Smooth muscle cell (in vitro differentiated cells): Measurements from ENCODE around the gene RAPGEF4. TPM values are rescaled to one million over a fixed set of nuclear protein-coding genes. Genes with fewer than 3 reads are reported as not detected.
"Not testable (repeated sequence)": the region's sequence is repeated elsewhere in the genome, so short reads cannot be mapped to it uniquely, and the experiment has no call there.

ENCODE experiments used
- DNase-seq: peaks from one replicate; lab custom pipeline; 2025; ENCODE audit not compliant: unreplicated experiment; lab: John Stamatoyannopoulos, UW
- H2AFZ ChIP-seq: fragments of 200-600 bp; sonication (generic); 2 replicates; pipeline ENCODE4 v1.6.0; 2016; ENCODE audit warnings: antibody characterized with exemption, low read depth, mild to moderate bottlenecking
- H3F3A ChIP-seq: fragments of 200-600 bp; sonication (generic); 2 replicates; pipeline ENCODE4 v1.6.0; 2017; ENCODE audit warnings: antibody characterized with exemption, low read depth
- H3K27ac ChIP-seq: fragments of 200-600 bp; sonication (generic); 2 replicates; pipeline ENCODE4 v1.5.1; 2016; ENCODE audit warnings: low read depth, mild to moderate bottlenecking
- H3K27me3 ChIP-seq: fragments of 200-600 bp; sonication (generic); 2 replicates; pipeline ENCODE4 v1.6.1; 2016; ENCODE audit warnings: low read depth, mild to moderate bottlenecking
- H3K36me3 ChIP-seq: fragments of 200-600 bp; sonication (generic); 2 replicates; pipeline ENCODE4 v1.5.1; 2016; ENCODE audit warnings: low read depth
- H3K4me1 ChIP-seq: fragments of 200-600 bp; sonication (generic); 2 replicates; pipeline ENCODE4 v1.5.1; 2016; ENCODE audit warnings: low read depth
- H3K4me2 ChIP-seq: fragments of 200-600 bp; sonication (generic); 2 replicates; pipeline ENCODE4 v1.6.0; 2016; ENCODE audit warnings: mild to moderate bottlenecking
- H3K4me3 ChIP-seq: fragments of 200-600 bp; sonication (generic); 2 replicates; pipeline ENCODE4 v1.5.1; 2016; ENCODE audit warnings: mild to moderate bottlenecking
- H3K79me2 ChIP-seq: fragments of 200-600 bp; sonication (generic); 2 replicates; pipeline ENCODE4 v1.6.0; 2016; ENCODE audit warnings: low read depth, mild to moderate bottlenecking
- H3K9ac ChIP-seq: fragments of 200-600 bp; sonication (generic); 2 replicates; pipeline ENCODE4 v1.6.0; 2016; ENCODE audit warnings: low read depth
- H3K9me3 ChIP-seq: fragments of 200-600 bp; sonication (generic); replicated peaks from 2 replicates; pipeline ENCODE4 v1.5.1; 2016; ENCODE audit warnings: low read depth
- H4K20me1 ChIP-seq: fragments of 200-600 bp; sonication (generic); 2 replicates; pipeline ENCODE4 v1.6.0; 2016; ENCODE audit warnings: low read depth
- whole genome bisulfite sequencing: methylation state at CpG from one replicate; pipeline ENCODE4 v1.1.7; 2016; ENCODE audit warnings: low lambda C conversion rate; 5-methylcytosine and 5-hydroxymethylcytosine counted together
- polyA plus RNA-seq: library from polyadenylated mRNA; unstranded; fragments of >200 nt; fragmentation: Nextera tagmentation; extraction: Ambion mirVana; gene quantifications from 2 replicates; pipeline ENCODE4 v1.2.1, GENCODE V29; 2016
- total RNA-seq: library from RNA; depleted of rRNA; stranded (reverse); fragments of >200 nt; gene quantifications from 2 replicates; pipeline ENCODE4 v1.2.3, GENCODE V29; 2014
- TF ChIP-seq, protein P1 (sequence below): fragments of 200-600 bp; sonication (generic); IDR thresholded peaks from 2 replicates; pipeline ENCODE4 v1.5.1; 2017; ENCODE audit warnings: borderline replicate concordance, mild to moderate bottlenecking, antibody characterized with exemption; ENCODE audit not compliant: insufficient read depth, poor library complexity, severe bottlenecking

RAPGEF4 gene
- total and polyA plus RNA-seq, 2 experiments from 2014 or later, result 0.35 to 2.7 TPM

DNA sequence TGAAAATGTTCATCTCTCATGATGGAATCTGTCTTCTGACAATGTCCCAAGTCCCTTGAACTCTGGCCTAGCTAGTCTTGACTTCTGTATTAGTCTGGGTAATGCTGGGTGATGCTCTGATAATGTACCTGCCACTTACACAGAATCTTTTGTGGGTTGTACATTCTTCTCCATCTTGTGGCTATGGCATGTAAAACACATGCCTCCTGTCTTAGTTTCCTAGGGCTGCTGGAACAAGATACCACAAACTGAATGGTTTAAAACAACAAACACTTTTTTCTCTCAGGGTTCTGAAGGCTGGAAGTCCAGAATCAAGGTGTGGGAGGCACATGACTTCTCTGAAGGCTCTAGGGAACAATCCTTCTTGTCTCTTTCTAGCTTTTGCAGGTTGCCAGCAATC, 57.1 kb downstream of the RAPGEF4 start:
- Histone ChIP-seq H2AFZ (no peak overlapping the region), H3K4me1 (no peaks in the 10 kb centered on the region), H3K9ac (no peak overlapping the region), H3K79me2 (no peaks in the 10 kb centered on the region), H3K36me3 (no peaks in the 10 kb centered on the region), H3K27ac (no peak overlapping the region), H4K20me1 (no peaks in the 10 kb centered on the region), H3K4me2 (no peak overlapping the region), H3K27me3 (no peaks in the 10 kb centered on the region), H3K4me3 (no peak overlapping the region), H3F3A (no peaks in the 10 kb centered on the region), H3K9me3 (no peaks in the 10 kb centered on the region)
- TF ChIP-seq, protein P1, sequence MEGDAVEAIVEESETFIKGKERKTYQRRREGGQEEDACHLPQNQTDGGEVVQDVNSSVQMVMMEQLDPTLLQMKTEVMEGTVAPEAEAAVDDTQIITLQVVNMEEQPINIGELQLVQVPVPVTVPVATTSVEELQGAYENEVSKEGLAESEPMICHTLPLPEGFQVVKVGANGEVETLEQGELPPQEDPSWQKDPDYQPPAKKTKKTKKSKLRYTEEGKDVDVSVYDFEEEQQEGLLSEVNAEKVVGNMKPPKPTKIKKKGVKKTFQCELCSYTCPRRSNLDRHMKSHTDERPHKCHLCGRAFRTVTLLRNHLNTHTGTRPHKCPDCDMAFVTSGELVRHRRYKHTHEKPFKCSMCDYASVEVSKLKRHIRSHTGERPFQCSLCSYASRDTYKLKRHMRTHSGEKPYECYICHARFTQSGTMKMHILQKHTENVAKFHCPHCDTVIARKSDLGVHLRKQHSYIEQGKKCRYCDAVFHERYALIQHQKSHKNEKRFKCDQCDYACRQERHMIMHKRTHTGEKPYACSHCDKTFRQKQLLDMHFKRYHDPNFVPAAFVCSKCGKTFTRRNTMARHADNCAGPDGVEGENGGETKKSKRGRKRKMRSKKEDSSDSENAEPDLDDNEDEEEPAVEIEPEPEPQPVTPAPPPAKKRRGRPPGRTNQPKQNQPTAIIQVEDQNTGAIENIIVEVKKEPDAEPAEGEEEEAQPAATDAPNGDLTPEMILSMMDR, result no peak
- DNase-seq, result no peak

DNA sequence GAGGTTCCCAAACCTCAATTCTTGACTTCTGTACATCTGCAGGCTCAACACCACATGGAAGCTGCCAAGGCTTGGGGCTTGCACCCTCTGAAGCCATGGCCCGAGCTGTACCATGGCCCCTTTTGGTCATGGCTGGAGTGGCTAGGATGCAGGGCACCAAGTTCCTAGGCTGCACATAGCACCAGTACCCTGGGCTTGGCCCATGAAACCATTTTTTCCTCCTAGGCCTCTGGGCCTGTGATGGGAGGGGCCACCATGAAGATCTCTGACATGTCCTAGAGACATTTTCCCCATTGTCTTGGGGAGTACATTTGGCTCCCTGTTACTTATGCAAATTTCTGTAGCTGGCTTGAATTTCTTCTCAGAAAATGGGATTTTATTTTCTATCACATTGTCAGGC, 67.7 kb downstream of the RAPGEF4 start:
- H3K79me2 ChIP-seq, H4K20me1 ChIP-seq, H3F3A ChIP-seq, DNase-seq, H3K9ac ChIP-seq, H3K4me1 ChIP-seq, H3K4me3 ChIP-seq, H3K4me2 ChIP-seq, H3K27ac ChIP-seq, H3K27me3 ChIP-seq, H2AFZ ChIP-seq, H3K36me3 ChIP-seq, H3K9me3 ChIP-seq: not testable (repeated sequence)
- 79% methylated on average over 1 of the region's 1 CpG for WGBS

DNA sequence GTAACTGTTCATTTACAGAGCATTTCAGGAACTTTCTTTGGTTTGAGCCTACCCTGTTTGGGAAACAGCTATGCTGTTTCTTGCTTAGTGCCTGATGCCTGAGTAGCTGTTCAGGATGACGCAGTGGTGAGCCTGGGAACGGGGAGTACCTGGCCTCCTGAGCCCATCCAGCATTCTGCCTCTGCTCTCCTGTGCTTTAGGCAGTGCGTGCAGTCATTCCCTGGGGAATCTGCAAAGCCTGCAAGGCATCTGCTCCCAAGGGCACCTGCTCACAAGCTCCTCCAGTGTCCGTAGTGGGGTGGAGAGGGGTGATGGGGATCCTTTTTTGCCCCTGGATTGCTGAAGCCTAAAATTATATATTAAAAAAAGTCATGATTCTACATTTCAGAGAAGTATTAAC, 68.8 kb downstream of the RAPGEF4 start:
- H4K20me1 ChIP-seq, result no peaks in the 10 kb centered on the region
- H3K4me3 ChIP-seq, result no peak overlapping the region
- no peak overlapping the region for H3K27ac ChIP-seq
- H3K36me3 ChIP-seq, result no peaks in the 10 kb centered on the region
- H3K9ac ChIP-seq, result no peak overlapping the region
- no peaks in the 10 kb centered on the region for H3K79me2 ChIP-seq
- no peak overlapping the region for H3K4me2 ChIP-seq
- no peaks in the 10 kb centered on the region for H3F3A ChIP-seq
- TF ChIP-seq, protein P1, result no peak
- no peaks in the 10 kb centered on the region for H3K9me3 ChIP-seq
- H3K27me3 ChIP-seq, result no peaks in the 10 kb centered on the region
- no peak overlapping the region for H2AFZ ChIP-seq
- 86% methylated on average over 4 of the region's 4 CpGs for WGBS
- DNase-seq, result no peak
- no peaks in the 10 kb centered on the region for H3K4me1 ChIP-seq

DNA sequence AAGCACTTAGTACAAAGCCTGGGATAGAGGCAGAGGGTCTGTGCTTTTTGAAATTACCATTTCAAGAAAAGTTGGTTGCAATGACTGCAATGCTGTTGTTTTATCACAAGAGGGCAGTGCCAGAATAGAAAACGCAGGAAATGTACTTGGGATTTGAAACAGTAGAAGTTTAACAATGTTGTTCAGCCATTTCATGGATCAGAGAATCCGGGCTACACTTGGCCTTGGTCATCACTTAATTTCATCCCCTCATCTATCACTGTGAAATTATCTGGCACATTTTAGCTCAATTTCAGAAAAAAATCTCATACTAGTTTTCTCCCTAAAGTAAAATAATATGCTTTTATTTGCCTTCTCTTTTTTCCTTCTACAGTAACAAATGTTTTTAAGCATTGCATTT, 70.8 kb downstream of the RAPGEF4 start:
- H3K9ac ChIP-seq, result no peak overlapping the region
- DNase-seq, result no peak
- H3K36me3 ChIP-seq, result no peaks in the 10 kb centered on the region
- no peaks in the 10 kb centered on the region for H3K79me2 ChIP-seq
- 8% methylated on average over 2 of the region's 2 CpGs for WGBS
- no peaks in the 10 kb centered on the region for H3F3A ChIP-seq
- H2AFZ ChIP-seq, result peak overlapping the region; percentile 19
- no peaks in the 10 kb centered on the region for H4K20me1 ChIP-seq
- no peak overlapping the region for H3K4me2 ChIP-seq
- no peak overlapping the region for H3K27ac ChIP-seq
- H3K4me3 ChIP-seq, result no peak overlapping the region
- H3K9me3 ChIP-seq, result no peaks in the 10 kb centered on the region
- TF ChIP-seq, protein P1, result peak; percentile 90
- H3K4me1 ChIP-seq, result no peaks in the 10 kb centered on the region
- H3K27me3 ChIP-seq, result no peaks in the 10 kb centered on the region
